ENCODE results near the gene QKI. TPM values are rescaled to one million over a fixed set of nuclear protein-coding genes. Genes with fewer than 3 reads are reported as not detected.

Gene QKI
- total RNA-seq, 1 donor from 2014 or later = 88.4 TPM

DNA sequence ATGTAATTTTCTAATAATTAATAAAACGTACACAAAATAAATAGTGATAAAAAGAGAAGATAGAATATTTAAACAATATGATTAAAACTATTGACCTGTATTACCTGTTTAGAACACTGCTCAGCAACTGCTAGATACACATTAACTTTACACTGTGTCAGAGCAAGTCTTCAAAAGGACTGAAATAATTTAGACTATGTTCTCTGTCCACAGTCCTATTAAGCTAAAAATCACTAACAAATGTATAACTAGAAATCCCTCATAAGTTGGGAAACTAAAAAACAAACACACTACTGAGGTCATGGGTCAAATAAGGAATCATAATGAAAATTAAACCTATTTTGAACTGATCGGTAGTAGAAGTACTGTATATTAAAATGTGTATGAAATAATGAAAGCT is 181.7 kb downstream of the QKI start:
- peaks cover 2% of the 10 kb centered on the region for H3K4me1 Mint-ChIP-seq (ENCODE audit: low read depth)
- DNase-seq (ENCODE audit: low spot score, unreplicated experiment) = no peak
- H3K36me3 Mint-ChIP-seq (ENCODE audit: insufficient read depth) = peaks cover 3% of the 10 kb centered on the region
- TF ChIP-seq, protein P1, sequence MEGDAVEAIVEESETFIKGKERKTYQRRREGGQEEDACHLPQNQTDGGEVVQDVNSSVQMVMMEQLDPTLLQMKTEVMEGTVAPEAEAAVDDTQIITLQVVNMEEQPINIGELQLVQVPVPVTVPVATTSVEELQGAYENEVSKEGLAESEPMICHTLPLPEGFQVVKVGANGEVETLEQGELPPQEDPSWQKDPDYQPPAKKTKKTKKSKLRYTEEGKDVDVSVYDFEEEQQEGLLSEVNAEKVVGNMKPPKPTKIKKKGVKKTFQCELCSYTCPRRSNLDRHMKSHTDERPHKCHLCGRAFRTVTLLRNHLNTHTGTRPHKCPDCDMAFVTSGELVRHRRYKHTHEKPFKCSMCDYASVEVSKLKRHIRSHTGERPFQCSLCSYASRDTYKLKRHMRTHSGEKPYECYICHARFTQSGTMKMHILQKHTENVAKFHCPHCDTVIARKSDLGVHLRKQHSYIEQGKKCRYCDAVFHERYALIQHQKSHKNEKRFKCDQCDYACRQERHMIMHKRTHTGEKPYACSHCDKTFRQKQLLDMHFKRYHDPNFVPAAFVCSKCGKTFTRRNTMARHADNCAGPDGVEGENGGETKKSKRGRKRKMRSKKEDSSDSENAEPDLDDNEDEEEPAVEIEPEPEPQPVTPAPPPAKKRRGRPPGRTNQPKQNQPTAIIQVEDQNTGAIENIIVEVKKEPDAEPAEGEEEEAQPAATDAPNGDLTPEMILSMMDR (IDR thresholded peaks at IDR 0.05; ENCODE audit: unreplicated experiment) = no peak
- H3K27me3 Mint-ChIP-seq = no peaks in the 10 kb centered on the region
- H3K9me3 Mint-ChIP-seq (ENCODE audit: low read depth) = peaks cover 20% of the 10 kb centered on the region
- no peak overlapping the region for H3K4me3 Mint-ChIP-seq (ENCODE audit: low read depth)
- H3K27ac Mint-ChIP-seq = no peak overlapping the region

DNA sequence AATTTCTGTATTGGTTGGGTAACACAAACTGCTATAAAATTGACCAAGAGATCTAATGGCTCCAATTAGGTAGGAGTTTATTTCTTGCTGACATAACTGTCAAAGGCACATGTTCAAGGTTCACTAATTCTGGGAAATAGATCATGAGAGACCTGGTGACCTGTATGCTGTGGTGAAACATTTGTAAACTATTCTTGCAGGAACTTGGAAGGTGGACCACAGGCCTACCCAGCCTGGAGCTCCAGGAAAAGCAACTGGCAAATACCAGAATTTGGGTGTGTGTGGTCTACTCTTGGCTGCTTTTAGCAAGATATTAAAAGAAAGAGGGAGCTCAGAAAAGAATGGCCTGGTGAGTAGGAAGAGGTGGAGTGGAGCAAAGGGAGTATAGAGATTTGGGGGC is 184.6 kb downstream of the QKI start:
- H3K4me1 Mint-ChIP-seq (ENCODE audit: low read depth) = peaks cover 2% of the 10 kb centered on the region
- H3K9me3 Mint-ChIP-seq (ENCODE audit: low read depth) = peaks cover 4% of the 10 kb centered on the region
- no peak for DNase-seq (ENCODE audit: low spot score, unreplicated experiment)
- no peak overlapping the region for H3K4me3 Mint-ChIP-seq (ENCODE audit: low read depth)
- H3K27me3 Mint-ChIP-seq = no peaks in the 10 kb centered on the region
- H3K36me3 Mint-ChIP-seq (ENCODE audit: insufficient read depth) = no peaks in the 10 kb centered on the region
- H3K27ac Mint-ChIP-seq = no peak overlapping the region
- TF ChIP-seq, protein P1 (IDR thresholded peaks at IDR 0.05; ENCODE audit: unreplicated experiment) = no peak

GRCh38 chr6:163599684-163600083 is 185.2 kb downstream of the QKI start:
- Mint-ChIP-seq H3K4me1 (ENCODE audit: low read depth) (peaks cover 2% of the 10 kb centered on the region), H3K9me3 (ENCODE audit: low read depth) (peaks cover 4% of the 10 kb centered on the region), H3K27me3 (no peaks in the 10 kb centered on the region), H3K4me3 (ENCODE audit: low read depth) (no peak overlapping the region), H3K36me3 (ENCODE audit: insufficient read depth) (no peaks in the 10 kb centered on the region), H3K27ac (no peak overlapping the region)
- TF ChIP-seq, protein P1 (IDR thresholded peaks at IDR 0.05; ENCODE audit: unreplicated experiment) = no peak
- no peak for DNase-seq (ENCODE audit: low spot score, unreplicated experiment)

DNA sequence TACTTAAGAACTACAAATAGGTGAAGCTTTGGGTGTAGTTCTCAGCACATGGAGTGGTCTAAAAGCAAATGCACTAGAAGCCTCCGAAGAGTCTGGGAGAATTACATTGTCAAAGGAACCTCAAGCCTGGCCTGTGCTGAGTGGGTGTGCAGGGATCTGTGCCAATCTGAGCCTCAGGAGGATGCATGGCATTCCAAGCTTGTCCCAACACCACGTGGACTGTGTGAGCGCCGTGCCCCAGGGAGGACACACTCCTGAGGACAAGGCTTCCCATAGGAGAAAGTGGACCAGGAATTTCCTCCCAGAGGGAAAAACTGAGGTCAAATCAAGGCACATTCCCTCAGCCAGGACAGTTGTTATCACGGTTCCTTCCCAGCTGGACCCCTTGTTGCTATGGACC is 185.8 kb downstream of the QKI start:
- Mint-ChIP-seq H3K4me1 (ENCODE audit: low read depth) (peaks cover 2% of the 10 kb centered on the region), H3K27ac (no peak overlapping the region)

DNA sequence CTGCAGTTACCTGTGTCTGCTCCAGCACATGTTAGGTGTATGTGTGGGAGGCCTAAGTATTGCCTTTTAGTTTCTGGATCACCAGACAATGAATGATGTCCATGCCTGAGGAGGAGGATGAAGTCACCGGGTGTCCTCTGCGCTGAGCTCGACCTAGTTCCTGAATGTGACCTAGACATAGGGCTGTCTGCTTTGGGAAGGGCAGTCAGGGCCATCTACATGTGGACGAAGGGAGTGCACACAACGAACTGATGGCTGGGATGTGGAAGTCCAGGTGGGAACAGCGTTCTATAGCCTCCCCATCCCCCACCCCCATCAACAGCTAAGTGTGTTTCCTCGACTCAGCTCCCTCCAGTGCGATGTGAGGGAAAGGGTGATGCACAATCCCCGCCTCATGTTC is 186.3 kb downstream of the QKI start:
- no peak overlapping the region for H3K27ac Mint-ChIP-seq
- no peak overlapping the region for H3K4me3 Mint-ChIP-seq (ENCODE audit: low read depth)
- no peaks in the 10 kb centered on the region for H3K36me3 Mint-ChIP-seq (ENCODE audit: insufficient read depth)
- DNase-seq (ENCODE audit: low spot score, unreplicated experiment) = no peak
- H3K27me3 Mint-ChIP-seq = no peaks in the 10 kb centered on the region
- H3K9me3 Mint-ChIP-seq (ENCODE audit: low read depth) = peaks cover 4% of the 10 kb centered on the region
- H3K4me1 Mint-ChIP-seq (ENCODE audit: low read depth) = peaks cover 2% of the 10 kb centered on the region
- TF ChIP-seq, protein P1 (IDR thresholded peaks at IDR 0.05; ENCODE audit: unreplicated experiment) = no peak

More for the DNA sequence above, 185.8 kb downstream of the QKI start:
- H3K36me3 Mint-ChIP-seq (ENCODE audit: insufficient read depth) = no peaks in the 10 kb centered on the region
- TF ChIP-seq, protein P1 (IDR thresholded peaks at IDR 0.05; ENCODE audit: unreplicated experiment) = no peak
- no peak overlapping the region for H3K4me3 Mint-ChIP-seq (ENCODE audit: low read depth)
- H3K27me3 Mint-ChIP-seq = no peaks in the 10 kb centered on the region
- peaks cover 4% of the 10 kb centered on the region for H3K9me3 Mint-ChIP-seq (ENCODE audit: low read depth)
- no peak for DNase-seq (ENCODE audit: low spot score, unreplicated experiment)

Data from progenitor cell of endocrine pancreas (in vitro differentiated cells).